Activated CD8-positive, alpha-beta memory T cell treated with anti-CD3 and anti-CD28 coated beads, Interleukin-2, amount 50 U/mL, for 48 hours (primary cell): ENCODE data around the gene NEB.
"Not testable (repeated sequence)": the region's sequence is repeated elsewhere in the genome, so short reads cannot be mapped to it uniquely, and the experiment has no call there.

ENCODE experiments used
- DNase-seq: peaks from one replicate; pipeline ENCODE4 v3.0.0-alpha.2; 2020

The NEB gene

DNA sequence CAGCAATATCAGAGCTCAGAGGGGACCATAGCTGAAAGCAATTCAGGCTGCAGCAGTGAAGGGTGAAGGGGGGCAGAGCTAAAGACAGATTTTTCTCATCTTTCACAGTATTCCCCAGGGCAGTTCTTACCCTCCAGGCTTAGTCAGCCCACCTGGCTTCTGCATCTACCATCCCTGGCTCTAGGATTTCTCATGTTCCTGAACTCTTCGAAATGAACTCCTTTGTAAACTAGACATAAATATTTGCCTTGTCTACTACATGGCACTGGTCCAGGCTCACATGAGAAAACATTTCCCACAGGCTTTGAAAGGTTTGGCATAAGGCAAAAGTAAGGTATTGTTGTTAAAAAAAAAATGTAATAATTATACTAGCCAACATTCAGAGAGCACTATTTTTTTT lies 23.6 kb upstream of the NEB start:
- DNase-seq: no peak

DNA sequence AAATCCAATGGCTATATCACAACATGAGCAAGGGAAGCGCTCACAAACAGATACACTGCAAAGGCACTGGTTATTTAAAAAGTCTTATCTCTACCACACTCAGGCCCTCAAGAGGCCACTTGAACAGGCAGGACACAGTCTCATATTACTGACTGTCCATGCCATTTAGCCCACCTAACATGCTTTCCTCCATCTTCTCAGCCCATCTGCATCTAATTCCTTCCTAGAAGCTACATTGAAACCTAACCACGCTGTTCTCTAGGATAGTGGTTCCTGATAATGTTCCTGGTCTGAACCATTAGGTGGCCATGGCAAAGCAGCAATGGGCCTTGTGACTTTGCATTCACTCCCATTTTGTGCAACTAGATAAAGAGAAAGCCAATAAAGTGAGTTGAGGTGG lies 22.5 kb upstream of the NEB start:
- no peak for DNase-seq

- no peak for DNase-seq
Measured at GRCh38 chr2:151754253-151754897, 20.1 kb upstream of the NEB start.

GRCh38 chr2:151753540-151753939 lies 19.3 kb upstream of the NEB start:
- DNase-seq: no peak

DNA sequence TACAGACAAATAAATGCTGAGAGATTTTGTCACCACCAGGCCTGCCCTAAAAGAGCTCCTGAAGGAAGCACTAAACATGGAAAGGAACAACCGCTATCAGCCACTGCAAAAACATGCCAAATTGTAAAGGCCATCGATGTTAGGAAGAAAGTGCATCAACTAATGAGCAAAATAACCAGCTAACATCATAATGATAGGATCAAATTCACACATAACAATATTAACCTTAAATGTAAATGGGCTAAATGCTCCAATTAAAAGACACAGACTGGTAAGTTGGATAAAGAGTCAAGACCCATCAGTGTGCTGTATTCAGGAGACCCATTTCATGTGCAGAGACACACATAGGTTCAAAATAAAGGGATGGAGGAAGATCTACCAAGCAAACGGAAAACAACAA lies 11.0 kb upstream of the NEB start:
- DNase-seq: not testable (repeated sequence)

- no peak for DNase-seq
Measured at GRCh38 chr2:151730262-151730975, 3.9 kb downstream of the NEB start.

GRCh38 chr2:151729837-151730236 lies 4.4 kb downstream of the NEB start:
- no peak for DNase-seq

- DNase-seq: no peak
Measured at GRCh38 chr2:151729415-151729811, 4.9 kb downstream of the NEB start.

GRCh38 chr2:151728804-151729414 lies 5.4 kb downstream of the NEB start:
- no peak for DNase-seq

DNA sequence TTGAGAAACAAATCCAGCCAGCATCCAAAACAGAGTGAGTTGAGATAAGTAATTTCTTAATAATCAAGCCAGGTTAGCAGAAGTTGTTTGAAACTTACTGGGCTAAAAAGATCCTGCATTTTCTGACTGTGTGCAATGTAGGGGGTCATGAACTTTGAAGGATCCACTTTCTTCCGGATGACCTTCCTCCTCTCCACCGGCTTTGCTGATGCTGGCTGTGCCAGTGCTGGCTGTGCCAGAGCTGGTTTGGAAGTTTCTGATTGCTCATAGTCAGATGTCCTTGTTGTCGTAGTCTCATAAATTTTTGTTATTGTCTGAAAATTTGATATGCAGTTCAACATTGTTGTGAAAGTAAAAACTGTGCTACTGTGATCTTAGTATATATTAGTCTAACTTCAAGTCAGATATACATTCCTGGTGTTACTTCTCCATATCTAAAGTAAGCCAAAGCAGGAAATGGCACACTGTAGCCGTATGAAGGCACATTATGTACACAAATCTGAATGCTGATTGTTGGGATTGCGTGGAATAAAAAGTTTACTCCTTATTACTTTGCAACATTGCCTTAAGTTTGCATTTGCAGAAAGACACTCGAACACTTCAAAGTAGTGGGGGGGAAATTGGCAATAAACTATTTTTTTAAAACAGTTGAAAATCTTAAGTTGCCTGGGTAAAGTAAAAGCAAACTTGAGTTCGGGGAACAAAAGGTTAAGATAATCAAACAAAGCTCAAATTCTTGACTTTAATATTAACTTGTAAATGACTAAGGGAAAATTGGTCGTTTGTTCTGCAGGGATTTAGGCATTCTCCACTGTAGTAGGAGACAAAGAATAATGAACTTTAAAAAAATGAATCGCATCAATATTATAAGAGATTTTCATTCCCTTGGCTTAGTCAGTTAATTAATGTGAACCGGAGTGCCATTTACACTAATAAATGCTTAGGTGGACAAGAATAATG lies 6.4 kb downstream of the NEB start:
- no peak for DNase-seq

DNA sequence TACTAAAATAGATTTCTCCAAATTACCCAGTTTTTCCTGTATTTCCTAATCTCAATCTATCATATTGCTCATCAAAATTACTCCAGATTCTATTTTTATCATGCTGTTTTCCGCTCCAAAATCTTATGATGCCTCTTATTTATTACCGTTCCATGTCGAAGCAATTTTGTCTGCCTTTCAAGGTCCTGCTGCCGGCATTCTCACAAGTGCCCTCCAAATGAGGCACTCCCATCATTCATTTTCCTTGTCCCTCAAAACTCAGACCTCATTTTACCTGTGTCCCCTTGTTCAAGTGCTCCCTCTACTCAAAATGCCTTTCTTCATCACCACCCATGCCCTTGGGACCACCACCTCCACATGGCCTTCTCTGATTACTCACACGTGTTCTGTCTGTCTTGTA lies 13.1 kb downstream of the NEB start:
- no peak for DNase-seq

GRCh38 chr2:151720521-151720920 lies 13.8 kb downstream of the NEB start:
- no peak for DNase-seq

DNA sequence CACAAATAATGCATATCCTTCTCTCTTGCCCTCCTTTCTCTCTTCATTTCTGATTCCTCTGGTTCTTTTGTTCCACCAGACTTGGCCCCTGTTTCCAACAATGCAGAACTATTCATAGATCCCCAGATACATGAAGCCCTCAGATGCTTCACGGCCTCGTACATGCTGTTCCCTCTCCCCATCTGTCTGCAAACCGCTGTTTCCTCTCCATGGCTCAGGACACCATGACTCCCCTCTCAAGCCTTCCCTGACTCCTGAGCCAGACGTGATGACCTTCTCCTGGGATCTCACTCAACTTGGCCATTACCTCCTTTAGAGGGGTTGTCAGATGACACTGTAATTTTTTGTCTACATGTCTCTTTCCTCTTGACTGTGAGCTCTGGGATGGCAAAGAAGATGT lies 15.5 kb downstream of the NEB start:
- no peak for DNase-seq

DNA sequence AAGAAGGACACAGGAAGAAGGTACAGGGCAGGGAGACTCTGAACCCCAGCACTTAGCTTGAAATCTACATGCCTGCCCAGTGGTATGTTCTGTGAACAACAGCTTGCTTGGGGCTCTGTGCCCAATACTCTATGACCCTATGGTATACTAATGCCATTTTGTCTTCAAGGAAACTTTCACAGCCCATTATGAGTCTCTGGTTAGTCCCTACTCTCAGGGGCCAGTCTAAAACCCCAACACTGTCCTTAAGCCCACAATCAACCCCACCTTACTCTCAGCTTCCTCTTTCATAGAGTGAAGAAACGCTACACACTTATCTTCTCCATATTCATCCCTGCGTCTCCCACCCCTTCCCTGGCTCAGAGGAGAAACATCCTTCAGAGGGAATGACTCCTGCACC lies 16.0 kb downstream of the NEB start:
- DNase-seq: no peak

- no peak for DNase-seq
Measured at GRCh38 chr2:151716721-151717120, 17.6 kb downstream of the NEB start.

DNA sequence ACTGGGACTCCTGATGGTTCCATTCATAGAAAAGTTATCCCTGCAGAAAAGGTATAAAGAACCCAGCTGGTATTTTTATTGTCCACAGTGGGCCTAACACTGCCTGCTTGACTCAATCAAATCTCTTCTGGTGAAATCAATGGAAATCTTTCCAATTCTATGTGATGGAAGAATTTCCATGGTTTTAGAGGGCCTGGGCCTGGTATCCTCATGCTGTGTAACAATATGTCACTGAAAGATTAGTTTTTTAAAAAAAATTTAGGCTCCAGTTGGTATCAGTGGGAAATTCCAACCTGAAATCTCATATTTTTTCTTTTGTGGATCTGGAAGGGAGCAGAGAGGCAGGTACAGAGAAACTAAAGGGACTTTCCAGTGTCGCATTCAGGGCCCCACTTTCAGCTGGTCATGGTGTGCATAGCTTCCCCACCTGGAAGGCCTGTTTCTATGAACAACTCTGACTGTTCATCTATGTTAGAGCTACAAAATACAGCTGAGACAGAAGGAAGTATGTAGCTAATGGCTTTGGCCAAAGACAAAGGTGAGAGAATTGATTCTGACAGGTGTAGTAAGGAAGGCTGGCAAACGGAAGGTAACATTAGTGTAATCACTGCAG lies 20.9 kb downstream of the NEB start:
- DNase-seq: no peak

GRCh38 chr2:151711025-151711424 lies 23.3 kb downstream of the NEB start:
- DNase-seq: no peak

DNA sequence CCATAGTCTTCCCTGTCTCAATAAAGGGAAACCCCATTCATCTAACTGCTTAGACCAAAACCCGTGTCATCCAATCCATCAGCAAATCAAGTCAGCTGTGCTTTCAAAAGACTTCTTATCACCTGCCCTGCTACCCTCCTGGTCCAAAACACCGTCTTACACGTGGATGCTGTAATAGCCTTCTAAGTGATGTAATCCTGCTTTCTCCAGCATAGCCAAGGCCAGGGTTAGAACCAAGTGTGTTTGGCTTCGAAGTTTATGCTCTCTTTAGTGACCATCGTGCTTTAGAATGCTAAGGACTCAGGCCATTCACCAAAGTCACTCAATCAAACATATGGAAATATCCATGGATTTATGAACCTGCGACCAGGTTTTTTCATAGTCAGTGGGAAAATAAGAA lies 25.5 kb downstream of the NEB start:
- no peak for DNase-seq

DNA sequence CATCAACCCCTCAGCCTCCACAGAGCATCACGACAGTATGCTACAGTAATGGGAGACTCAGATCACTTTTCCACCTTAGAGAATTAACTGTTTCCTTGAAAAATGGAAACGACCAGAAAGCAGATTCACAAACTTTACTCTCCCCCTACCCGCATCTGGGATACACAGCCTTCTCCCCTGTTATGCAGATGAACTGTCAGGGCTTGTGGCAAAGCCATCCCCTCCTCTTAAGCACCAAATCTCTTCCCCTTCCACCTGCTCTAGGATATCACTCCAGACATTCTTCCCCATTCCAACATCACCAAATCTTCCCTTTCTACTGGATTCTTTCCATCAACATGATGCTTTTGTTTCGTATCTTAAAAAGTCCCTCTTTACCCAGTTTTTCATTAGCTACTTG lies 26.4 kb downstream of the NEB start:
- no peak for DNase-seq

DNA sequence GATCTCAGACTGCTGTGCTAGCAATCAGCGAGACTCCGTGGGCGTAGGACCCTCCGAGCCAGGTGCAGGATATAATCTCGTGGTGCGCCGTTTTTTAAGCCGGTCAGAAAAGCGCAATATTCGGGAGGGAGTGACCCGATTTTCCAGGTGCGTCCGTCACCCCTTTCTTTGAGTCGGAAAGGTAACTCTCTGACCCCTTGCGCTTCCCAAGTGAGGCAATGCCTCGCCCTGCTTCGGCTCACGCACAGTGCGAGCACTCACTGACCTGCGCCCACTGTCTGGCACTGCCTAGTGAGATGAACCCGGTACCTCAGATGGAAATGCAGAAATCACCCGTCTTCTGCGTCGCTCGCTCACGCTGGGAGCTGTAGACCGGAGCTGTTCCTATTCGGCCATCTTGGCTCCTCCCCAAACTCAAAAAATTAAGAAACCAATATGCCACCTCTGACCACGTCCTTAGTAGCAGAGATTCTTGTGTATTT lies 29.8 kb downstream of the NEB start:
- not testable (repeated sequence) for DNase-seq

DNA sequence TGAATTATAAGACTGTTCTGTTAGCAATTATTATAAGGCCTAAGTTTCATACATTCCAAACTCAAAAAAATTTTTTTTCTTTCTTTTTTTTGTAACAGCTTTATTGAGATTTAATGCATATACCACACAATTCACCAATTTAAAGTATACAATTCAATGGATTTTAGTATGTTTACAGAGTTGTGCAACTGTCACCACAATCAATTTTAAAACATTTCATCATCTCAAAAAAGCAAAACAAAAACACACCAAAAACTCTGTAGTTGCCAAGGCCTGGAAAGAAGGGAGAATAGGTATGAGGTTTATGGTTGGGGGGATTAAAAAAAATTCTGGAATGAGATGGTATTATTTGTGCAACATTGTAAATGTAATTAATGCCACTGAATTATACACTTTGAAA lies 36.1 kb downstream of the NEB start:
- not testable (repeated sequence) for DNase-seq

- no peak for DNase-seq
Measured at GRCh38 chr2:151695778-151696177, 38.5 kb downstream of the NEB start.

GRCh38 chr2:151691631-151692030 lies 42.6 kb downstream of the NEB start:
- DNase-seq: no peak
